Chondrocyte (in vitro differentiated cells): ENCODE data around the gene F13A1. TPM values are rescaled to one million over a fixed set of nuclear protein-coding genes. Genes with fewer than 3 reads are reported as not detected.
A peak's percentile ranks its signal among the peaks of the same experiment; 100 is the strongest.

Experiments
- DNase-seq: peaks from one replicate; pipeline ENCODE4 v3.0.0; 2021; ENCODE audit warnings: mixed read lengths, low spot score
- H3K27ac Mint-ChIP-seq: one replicate; pipeline ENCODE4 v1.8.0; 2021; ENCODE audit warnings: mild to moderate bottlenecking, moderate library complexity, mixed read lengths; ENCODE audit not compliant: unreplicated experiment
- H3K27me3 Mint-ChIP-seq: 2 replicates; pipeline ENCODE4 v1.8.0; 2021; ENCODE audit warnings: low read depth, mixed read lengths
- H3K36me3 Mint-ChIP-seq: 2 replicates; pipeline ENCODE4 v1.8.0; 2021; ENCODE audit warnings: low read depth, mixed read lengths
- H3K4me1 Mint-ChIP-seq: 2 replicates; pipeline ENCODE4 v1.8.0; 2021; ENCODE audit warnings: low read depth, mild to moderate bottlenecking, mixed read lengths
- H3K4me3 Mint-ChIP-seq: one replicate; pipeline ENCODE4 v1.8.0; 2021; ENCODE audit warnings: mild to moderate bottlenecking, moderate library complexity, mixed read lengths; ENCODE audit not compliant: unreplicated experiment
- H3K9me3 Mint-ChIP-seq: 2 replicates; pipeline ENCODE4 v1.8.0; 2021; ENCODE audit warnings: low read depth, mixed read lengths
- total RNA-seq: library from RNA; stranded (reverse); gene quantifications from 3 replicates; pipeline ENCODE4 v1.2.1, GENCODE V29; 2021
- TF ChIP-seq, protein P1 (sequence below): fragments of 200-600 bp; sonication (generic); IDR thresholded peaks from 2 replicates; pipeline ENCODE4 v1.5.0; 2021; ENCODE audit warnings: antibody characterized with exemption, mild to moderate bottlenecking, moderate library complexity

The F13A1 gene
- total RNA-seq, 1 donor from 2014 or later: 2.7 TPM

- TF ChIP-seq, protein P1, sequence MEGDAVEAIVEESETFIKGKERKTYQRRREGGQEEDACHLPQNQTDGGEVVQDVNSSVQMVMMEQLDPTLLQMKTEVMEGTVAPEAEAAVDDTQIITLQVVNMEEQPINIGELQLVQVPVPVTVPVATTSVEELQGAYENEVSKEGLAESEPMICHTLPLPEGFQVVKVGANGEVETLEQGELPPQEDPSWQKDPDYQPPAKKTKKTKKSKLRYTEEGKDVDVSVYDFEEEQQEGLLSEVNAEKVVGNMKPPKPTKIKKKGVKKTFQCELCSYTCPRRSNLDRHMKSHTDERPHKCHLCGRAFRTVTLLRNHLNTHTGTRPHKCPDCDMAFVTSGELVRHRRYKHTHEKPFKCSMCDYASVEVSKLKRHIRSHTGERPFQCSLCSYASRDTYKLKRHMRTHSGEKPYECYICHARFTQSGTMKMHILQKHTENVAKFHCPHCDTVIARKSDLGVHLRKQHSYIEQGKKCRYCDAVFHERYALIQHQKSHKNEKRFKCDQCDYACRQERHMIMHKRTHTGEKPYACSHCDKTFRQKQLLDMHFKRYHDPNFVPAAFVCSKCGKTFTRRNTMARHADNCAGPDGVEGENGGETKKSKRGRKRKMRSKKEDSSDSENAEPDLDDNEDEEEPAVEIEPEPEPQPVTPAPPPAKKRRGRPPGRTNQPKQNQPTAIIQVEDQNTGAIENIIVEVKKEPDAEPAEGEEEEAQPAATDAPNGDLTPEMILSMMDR: no peak
- Mint-ChIP-seq H3K36me3 (no peaks in the 10 kb centered on the region), H3K27ac (no peak overlapping the region), H3K4me3 (no peak overlapping the region), H3K27me3 (peaks cover 4% of the 10 kb centered on the region), H3K9me3 (no peaks in the 10 kb centered on the region), H3K4me1 (peaks cover 15% of the 10 kb centered on the region)
- DNase-seq: no peak
Observed at GRCh38 chr6:6224933-6225486, 95.5 kb downstream of the F13A1 start.

- Mint-ChIP-seq H3K4me1 (peaks cover 28% of the 10 kb centered on the region), H3K36me3 (no peaks in the 10 kb centered on the region), H3K4me3 (no peak overlapping the region), H3K9me3 (no peaks in the 10 kb centered on the region), H3K27ac (no peak overlapping the region), H3K27me3 (peaks cover 2% of the 10 kb centered on the region)
- TF ChIP-seq, protein P1: peak; percentile 63
- DNase-seq: no peak
Observed at GRCh38 chr6:6221787-6222535, 98.5 kb downstream of the F13A1 start.

- no peak overlapping the region for H3K27ac Mint-ChIP-seq
- H3K4me3 Mint-ChIP-seq: no peak overlapping the region
- H3K36me3 Mint-ChIP-seq: no peaks in the 10 kb centered on the region
- no peaks in the 10 kb centered on the region for H3K9me3 Mint-ChIP-seq
- TF ChIP-seq, protein P1: peak; percentile 73
- DNase-seq: no peak
- no peaks in the 10 kb centered on the region for H3K27me3 Mint-ChIP-seq
- H3K4me1 Mint-ChIP-seq: peaks cover 28% of the 10 kb centered on the region
Observed at GRCh38 chr6:6220718-6221117, 99.7 kb downstream of the F13A1 start.

GRCh38 chr6:6219716-6220115 lies 100.7 kb downstream of the F13A1 start:
- Mint-ChIP-seq H3K27me3 (no peaks in the 10 kb centered on the region), H3K36me3 (no peaks in the 10 kb centered on the region), H3K4me3 (no peak overlapping the region), H3K27ac (no peak overlapping the region), H3K4me1 (peaks cover 28% of the 10 kb centered on the region), H3K9me3 (no peaks in the 10 kb centered on the region)
- TF ChIP-seq, protein P1: no peak
- DNase-seq: no peak

- TF ChIP-seq, protein P1: no peak
- Mint-ChIP-seq H3K4me1 (peaks cover 28% of the 10 kb centered on the region), H3K4me3 (no peak overlapping the region), H3K9me3 (peaks cover 2% of the 10 kb centered on the region), H3K27me3 (no peaks in the 10 kb centered on the region), H3K27ac (peak overlapping the region; percentile 59), H3K36me3 (no peaks in the 10 kb centered on the region)
- DNase-seq: no peak
Observed at GRCh38 chr6:6218759-6219085, 101.7 kb downstream of the F13A1 start.
